ENCODE measurements around the gene RPL39.
"Not testable (repeated sequence)": the region's sequence is repeated elsewhere in the genome, so short reads cannot be mapped to it uniquely, and the experiment has no call there.

The RPL39 gene

GRCh38 chrX:119750751-119751150 lies 40.7 kb downstream of the RPL39 start:
- not testable (repeated sequence) for H3K27me3 ChIP-seq (replicated peaks; ENCODE audit: control insufficient read depth, insufficient read depth, low read length); H3K4me1 ChIP-seq (ENCODE audit: control insufficient read depth, insufficient read depth, low read length); H3K9ac ChIP-seq (ENCODE audit: low read length); H3K9me3 ChIP-seq (ENCODE audit: control insufficient read depth, low read length); H3K4me3 ChIP-seq (ENCODE audit: low read length); H3K36me3 ChIP-seq (ENCODE audit: control insufficient read depth, insufficient read depth, low read length, severe bottlenecking); DNase-seq (ENCODE audit: low read depth)

- not testable (repeated sequence) for H3K36me3 ChIP-seq (ENCODE audit: control insufficient read depth, insufficient read depth, low read length, severe bottlenecking)
Measured at GRCh38 chrX:119750131-119750530, 41.3 kb downstream of the RPL39 start.

GRCh38 chrX:119745283-119745848 lies 46.1 kb downstream of the RPL39 start:
- no peak for DNase-seq (ENCODE audit: low read depth)
- Histone ChIP-seq H3K27me3 (replicated peaks; ENCODE audit: control insufficient read depth, insufficient read depth, low read length) (peaks cover 9% of the 10 kb centered on the region), H3K9me3 (ENCODE audit: control insufficient read depth, low read length) (no peaks in the 10 kb centered on the region), H3K36me3 (ENCODE audit: control insufficient read depth, insufficient read depth, low read length, severe bottlenecking) (no peaks in the 10 kb centered on the region), H3K4me3 (ENCODE audit: low read length) (no peak overlapping the region), H3K9ac (ENCODE audit: low read length) (no peak overlapping the region), H3K4me1 (ENCODE audit: control insufficient read depth, insufficient read depth, low read length) (no peaks in the 10 kb centered on the region)

More at GRCh38 chrX:119750131-119750530, 41.3 kb downstream of the RPL39 start:
- not testable (repeated sequence) for H3K4me1 ChIP-seq (ENCODE audit: control insufficient read depth, insufficient read depth, low read length); DNase-seq (ENCODE audit: low read depth); H3K4me3 ChIP-seq (ENCODE audit: low read length); H3K27me3 ChIP-seq (replicated peaks; ENCODE audit: control insufficient read depth, insufficient read depth, low read length); H3K9me3 ChIP-seq (ENCODE audit: control insufficient read depth, low read length); H3K9ac ChIP-seq (ENCODE audit: low read length)

GRCh38 chrX:119738742-119739141 lies 52.7 kb downstream of the RPL39 start:
- DNase-seq (ENCODE audit: low read depth), result no peak
- Histone ChIP-seq H3K9ac (ENCODE audit: low read length) (no peak overlapping the region), H3K27me3 (replicated peaks; ENCODE audit: control insufficient read depth, insufficient read depth, low read length) (peaks cover 19% of the 10 kb centered on the region), H3K36me3 (ENCODE audit: control insufficient read depth, insufficient read depth, low read length, severe bottlenecking) (no peaks in the 10 kb centered on the region), H3K4me1 (ENCODE audit: control insufficient read depth, insufficient read depth, low read length) (peaks cover 4% of the 10 kb centered on the region), H3K4me3 (ENCODE audit: low read length) (no peak overlapping the region), H3K9me3 (ENCODE audit: control insufficient read depth, low read length) (no peaks in the 10 kb centered on the region)

Measured in adipocyte (in vitro differentiated cells).